ENCODE measurements around the gene HDAC9.
A peak's percentile ranks its signal among the peaks of the same experiment; 100 is the strongest.
"Not testable (repeated sequence)": the region's sequence is repeated elsewhere in the genome, so short reads cannot be mapped to it uniquely, and the experiment has no call there.

The HDAC9 gene

GRCh38 chr7:18993933-18994668, 498.6 kb downstream of the HDAC9 start:
- DNase-seq, result no peak

GRCh38 chr7:18995270-18995671, 499.7 kb downstream of the HDAC9 start:
- DNase-seq, result no peak

- DNase-seq, result no peak
Measured at GRCh38 chr7:18995811-18996426, 500.4 kb downstream of the HDAC9 start.

GRCh38 chr7:18996583-18996982, 501.0 kb downstream of the HDAC9 start:
- no peak for DNase-seq

GRCh38 chr7:18997477-18998150, 502.1 kb downstream of the HDAC9 start:
- no peak for DNase-seq

- DNase-seq, result no peak
Measured at GRCh38 chr7:19000410-19000809, 504.9 kb downstream of the HDAC9 start.

- no peak for DNase-seq
Measured at GRCh38 chr7:19001854-19002253, 506.3 kb downstream of the HDAC9 start.

- no peak for DNase-seq
Measured at GRCh38 chr7:19009241-19009935, 513.8 kb downstream of the HDAC9 start.

GRCh38 chr7:19009936-19010280, 514.4 kb downstream of the HDAC9 start:
- no peak for DNase-seq

GRCh38 chr7:19011212-19011611, 515.7 kb downstream of the HDAC9 start:
- no peak for DNase-seq

- no peak for DNase-seq
Measured at GRCh38 chr7:19015098-19015497, 519.5 kb downstream of the HDAC9 start.

GRCh38 chr7:19016140-19016539, 520.6 kb downstream of the HDAC9 start:
- DNase-seq, result no peak

GRCh38 chr7:19017374-19017773, 521.8 kb downstream of the HDAC9 start:
- no peak for DNase-seq

GRCh38 chr7:19020062-19020461, 524.5 kb downstream of the HDAC9 start:
- no peak for DNase-seq

- no peak for DNase-seq
Measured at GRCh38 chr7:19020711-19021110, 525.2 kb downstream of the HDAC9 start.

- DNase-seq, result no peak
Measured at GRCh38 chr7:19023477-19023876, 527.9 kb downstream of the HDAC9 start.

GRCh38 chr7:19024261-19024660, 528.7 kb downstream of the HDAC9 start:
- no peak for DNase-seq

- DNase-seq, result no peak
Measured at GRCh38 chr7:19026888-19027287, 531.3 kb downstream of the HDAC9 start.

- DNase-seq, result no peak
Measured at GRCh38 chr7:19030281-19030680, 534.7 kb downstream of the HDAC9 start.

GRCh38 chr7:19032942-19033341, 537.4 kb downstream of the HDAC9 start:
- DNase-seq, result not testable (repeated sequence)

- peak; percentile 21 for DNase-seq
Measured at GRCh38 chr7:19051767-19052375, 556.3 kb downstream of the HDAC9 start.
